Astrocyte (in vitro differentiated cells and primary cell): Measurements from ENCODE around the gene VGLL4.

Experiments
- EZH2 ChIP-seq: IDR thresholded peaks from 2 replicates; pipeline ENCODE4 v1.6.1; 2012; ENCODE audit warnings: mild to moderate bottlenecking, low read length, inconsistent platforms; ENCODE audit not compliant: insufficient read depth
- TF ChIP-seq, protein P1 (sequence below): IDR thresholded peaks from 2 replicates; pipeline ENCODE4 v1.5.1; 2011; ENCODE audit warnings: low read depth, mild to moderate bottlenecking, inconsistent platforms, low read length, moderate library complexity; ENCODE audit not compliant: insufficient read depth

- TF ChIP-seq, protein P1, sequence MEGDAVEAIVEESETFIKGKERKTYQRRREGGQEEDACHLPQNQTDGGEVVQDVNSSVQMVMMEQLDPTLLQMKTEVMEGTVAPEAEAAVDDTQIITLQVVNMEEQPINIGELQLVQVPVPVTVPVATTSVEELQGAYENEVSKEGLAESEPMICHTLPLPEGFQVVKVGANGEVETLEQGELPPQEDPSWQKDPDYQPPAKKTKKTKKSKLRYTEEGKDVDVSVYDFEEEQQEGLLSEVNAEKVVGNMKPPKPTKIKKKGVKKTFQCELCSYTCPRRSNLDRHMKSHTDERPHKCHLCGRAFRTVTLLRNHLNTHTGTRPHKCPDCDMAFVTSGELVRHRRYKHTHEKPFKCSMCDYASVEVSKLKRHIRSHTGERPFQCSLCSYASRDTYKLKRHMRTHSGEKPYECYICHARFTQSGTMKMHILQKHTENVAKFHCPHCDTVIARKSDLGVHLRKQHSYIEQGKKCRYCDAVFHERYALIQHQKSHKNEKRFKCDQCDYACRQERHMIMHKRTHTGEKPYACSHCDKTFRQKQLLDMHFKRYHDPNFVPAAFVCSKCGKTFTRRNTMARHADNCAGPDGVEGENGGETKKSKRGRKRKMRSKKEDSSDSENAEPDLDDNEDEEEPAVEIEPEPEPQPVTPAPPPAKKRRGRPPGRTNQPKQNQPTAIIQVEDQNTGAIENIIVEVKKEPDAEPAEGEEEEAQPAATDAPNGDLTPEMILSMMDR: no peak
- TF ChIP-seq EZH2: no peak
Observed at GRCh38 chr3:11510001-11510340, 133.7 kb downstream of the VGLL4 start.
